GM12878 (cell line): ENCODE data around the gene NRG3.

Experiments
- ATF7 ChIP-seq: fragments of 450-650 bp; IDR thresholded peaks from 2 replicates; pipeline ENCODE4 v1.6.1; 2016; ENCODE audit warnings: low read depth, mild to moderate bottlenecking
- CTCF ChIP-seq, 3 experiments: IDR thresholded peaks in 2 of 3; conservative IDR thresholded peaks in 1 of 3; 2 replicates each; pipeline ENCODE4 v1.5.1; 2011; ENCODE audit warnings: low read depth in 3 of 3, low read length in 3 of 3, mild to moderate bottlenecking in 3 of 3, control low read depth in 2 of 3, moderate library complexity in 2 of 3, inconsistent platforms in 1 of 3, mixed read lengths in 1 of 3; ENCODE audit not compliant: control insufficient read depth in 2 of 3, insufficient read depth in 1 of 3; ENCODE audit errors: extremely low read depth in 1 of 3
- EP300 ChIP-seq, 2 experiments: fragments of 150-350 bp in 1 of 2; IDR thresholded peaks; 2 replicates each; pipeline ENCODE4 v1.6.1; 2011 to 2012; ENCODE audit warnings: low read depth in 2 of 2, low read length in 2 of 2, borderline replicate concordance in 1 of 2, improper control_type of control experiment in 1 of 2, inconsistent platforms in 1 of 2; ENCODE audit not compliant: control insufficient read depth in 1 of 2
- POLR2A ChIP-seq: IDR thresholded peaks from 2 replicates; pipeline ENCODE4 v1.6.1; 2011; ENCODE audit warnings: low read depth, mild to moderate bottlenecking, low read length
- POLR2AphosphoS5 ChIP-seq: IDR thresholded peaks from 2 replicates; pipeline ENCODE4 v1.6.1; 2011; ENCODE audit warnings: mild to moderate bottlenecking, low read length, inconsistent platforms
- YY1 ChIP-seq: IDR thresholded peaks from 2 replicates; pipeline ENCODE4 v1.6.1; 2011; ENCODE audit warnings: low read depth, mild to moderate bottlenecking, low read length
- ZNF274 ChIP-seq: IDR thresholded peaks from one replicate; pipeline ENCODE4 v1.8.0; 2011; ENCODE audit not compliant: insufficient read length, insufficient read depth

- TF ChIP-seq POLR2AphosphoS5 (no peak), ZNF274 (no peak), POLR2A (no peak), ATF7 (no peak), CTCF (IDR thresholded peaks at IDR 0.05 in 2 of 3, conservative IDR thresholded peaks at IDR 0.05 in 1 of 3; ENCODE audit: control insufficient read depth in 2 of 3, extremely low read depth in 1 of 3, insufficient read depth in 1 of 3, low read depth in 3 of 3, low read length in 3 of 3) (no peak), EP300 (IDR thresholded peaks at IDR 0.05; ENCODE audit: borderline replicate concordance in 1 of 2, control insufficient read depth in 1 of 2, low read depth in 2 of 2, low read length in 2 of 2) (peak; percentile 43 to 58; a peak in 2 of 4 replicates), YY1 (no peak)
Observed at GRCh38 chr10:82278401-82279182, 403.6 kb downstream of the NRG3 start.
